Neural cell (in vitro differentiated cells): Measurements from ENCODE around the gene PHYHIPL. TPM values are rescaled to one million over a fixed set of nuclear protein-coding genes. Genes with fewer than 3 reads are reported as not detected.

ENCODE experiments used
- H2AFZ ChIP-seq: fragments of 200-600, 300-800 bp; sonication (generic), shearing (Covaris generic); 2 replicates; pipeline ENCODE4 v1.6.0; 2014; ENCODE audit warnings: low read depth, mild to moderate bottlenecking, antibody characterized with exemption, low read length, moderate library complexity
- H3F3A ChIP-seq: fragments of 200-600 bp; shearing (Covaris generic); 2 replicates; pipeline ENCODE4 v1.6.1; 2016; ENCODE audit warnings: mild to moderate bottlenecking, moderate library complexity, mixed read lengths, antibody characterized with exemption, low read length; ENCODE audit not compliant: insufficient read depth, poor library complexity, severe bottlenecking
- H3K27ac ChIP-seq: fragments of 200-600, 300-800 bp; sonication (generic), shearing (Covaris generic); 2 replicates; pipeline ENCODE4 v1.5.1; 2014; ENCODE audit warnings: mild to moderate bottlenecking, low read length, moderate library complexity
- H3K27me3 ChIP-seq: fragments of 300-800, 200-600 bp; sonication (generic), shearing (Covaris generic); 2 replicates; pipeline ENCODE4 v1.6.0; 2014; ENCODE audit warnings: mild to moderate bottlenecking, low read depth, low read length, moderate library complexity; ENCODE audit not compliant: insufficient read depth
- H3K36me3 ChIP-seq: fragments of 300-800, 200-600 bp; sonication (generic), shearing (Covaris generic); 2 replicates; pipeline ENCODE4 v1.5.1; 2014; ENCODE audit warnings: mild to moderate bottlenecking, antibody characterized with exemption, low read length, moderate library complexity; ENCODE audit not compliant: insufficient read depth
- H3K4me2 ChIP-seq: fragments of 300-800, 200-600 bp; sonication (generic), shearing (Covaris generic); 2 replicates; pipeline ENCODE4 v1.6.0; 2014; ENCODE audit warnings: mild to moderate bottlenecking, low read length
- H3K4me3 ChIP-seq: fragments of 300-800, 200-600 bp; sonication (generic), shearing (Covaris generic); 2 replicates; pipeline ENCODE4 v1.5.1; 2014; ENCODE audit warnings: mild to moderate bottlenecking, low read length, moderate library complexity
- H3K79me2 ChIP-seq: fragments of 200-600 bp; shearing (Covaris generic); replicated peaks from 2 replicates; pipeline ENCODE4 v1.6.0; 2014; ENCODE audit warnings: mild to moderate bottlenecking, low read length, moderate library complexity; ENCODE audit not compliant: insufficient read depth
- H3K9ac ChIP-seq: fragments of 300-800, 200-600 bp; sonication (generic), shearing (Covaris generic); 2 replicates; pipeline ENCODE4 v1.6.1; 2016; ENCODE audit warnings: mild to moderate bottlenecking, low read length, mixed read lengths
- H3K9me2 ChIP-seq: fragments of 200-600 bp; shearing (Covaris generic); 2 replicates; pipeline ENCODE4 v1.6.1; 2016; ENCODE audit warnings: mild to moderate bottlenecking, low read length, mixed read lengths; ENCODE audit not compliant: insufficient read depth
- H3K9me3 ChIP-seq: fragments of 200-600, 300-800 bp; sonication (generic), shearing (Covaris generic); 2 replicates; pipeline ENCODE4 v1.6.1; 2016; ENCODE audit warnings: mild to moderate bottlenecking, mixed run types, low read length, moderate library complexity, mixed read lengths
- H4K20me1 ChIP-seq: fragments of 200-600 bp; shearing (Covaris generic); 2 replicates; pipeline ENCODE4 v1.6.1; 2016; ENCODE audit warnings: mild to moderate bottlenecking, mixed run types; ENCODE audit not compliant: insufficient read depth
- CTCF ChIP-seq: fragments of 450-650 bp; IDR thresholded peaks from 2 replicates; pipeline ENCODE4 v1.5.1; 2014; ENCODE audit warnings: antibody characterized with exemption, mild to moderate bottlenecking, moderate library complexity; ENCODE audit not compliant: poor library complexity, severe bottlenecking
- EP300 ChIP-seq: fragments of 450-650 bp; conservative IDR thresholded peaks from 2 replicates; pipeline ENCODE4 v1.6.1; 2014; ENCODE audit warnings: antibody characterized with exemption, mild to moderate bottlenecking, moderate library complexity; ENCODE audit not compliant: poor library complexity, severe bottlenecking
- EZH2 ChIP-seq: fragments of 200-600, 300-800 bp; shearing (Covaris generic), sonication (generic); IDR thresholded peaks from 2 replicates; pipeline ENCODE4 v1.6.1; 2014; ENCODE audit warnings: antibody characterized with exemption, low read length, borderline replicate concordance, mild to moderate bottlenecking; ENCODE audit not compliant: insufficient read depth, poor library complexity, severe bottlenecking
- MXI1 ChIP-seq: fragments of 450-650 bp; conservative IDR thresholded peaks from 2 replicates; pipeline ENCODE4 v1.6.1; 2014; ENCODE audit warnings: antibody characterized with exemption, mild to moderate bottlenecking; ENCODE audit not compliant: poor library complexity, severe bottlenecking
- POLR2AphosphoS5 ChIP-seq: IDR thresholded peaks from 2 replicates; pipeline ENCODE4 v1.6.1; 2012
- RAD21 ChIP-seq: fragments of 450-650 bp; conservative IDR thresholded peaks from 2 replicates; pipeline ENCODE4 v1.6.1; 2014; ENCODE audit warnings: antibody characterized with exemption, mild to moderate bottlenecking, moderate library complexity
- REST ChIP-seq: IDR thresholded peaks from 2 replicates; pipeline ENCODE4 v1.6.1; 2012; ENCODE audit warnings: borderline replicate concordance
- SMC3 ChIP-seq: fragments of 450-650 bp; conservative IDR thresholded peaks from 2 replicates; pipeline ENCODE4 v1.6.1; 2014; ENCODE audit warnings: antibody characterized with exemption, mild to moderate bottlenecking, moderate library complexity; ENCODE audit not compliant: poor library complexity
- TAF1 ChIP-seq: IDR thresholded peaks from 2 replicates; pipeline ENCODE4 v1.6.1; 2012; ENCODE audit warnings: low read depth
- polyA plus RNA-seq: library from polyadenylated mRNA; depleted of rRNA; stranded (reverse); fragments of >200 nt; gene quantifications from 2 replicates; pipeline ENCODE4 v1.2.3, GENCODE V29; 2014

Gene PHYHIPL
- polyA plus RNA-seq, 1 donor from 2014 or later: 33.9 TPM

GRCh38 chr10:59175538-59176240 is 754 bp upstream of the PHYHIPL start:
- TF ChIP-seq RAD21 (peak; percentile 53), SMC3 (peak; percentile 56), EP300 (no peak), REST (peak; percentile 70), TAF1 (peak; percentile 85), EZH2 (no peak), POLR2AphosphoS5 (peak; percentile 68), MXI1 (peak; percentile 85), CTCF (no peak)
- Histone ChIP-seq H4K20me1 (no peaks in the 10 kb centered on the region), H3K9ac (peak overlapping the region; percentile 90), H3K79me2 (peaks cover 63% of the 10 kb centered on the region), H3F3A (peaks cover 6% of the 10 kb centered on the region), H3K27me3 (no peaks in the 10 kb centered on the region), H3K9me3 (no peaks in the 10 kb centered on the region), H3K27ac (peak overlapping the region; percentile 94), H3K4me3 (peak overlapping the region; percentile 84), H3K9me2 (no peaks in the 10 kb centered on the region), H3K4me2 (peak overlapping the region; percentile 72), H2AFZ (peak overlapping the region; percentile 75), H3K36me3 (no peaks in the 10 kb centered on the region)

GRCh38 chr10:59177031-59177797 is 771 bp downstream of the PHYHIPL start:
- no peaks in the 10 kb centered on the region for H3K9me3 ChIP-seq
- H3K79me2 ChIP-seq: peaks cover 78% of the 10 kb centered on the region
- peaks cover 6% of the 10 kb centered on the region for H4K20me1 ChIP-seq
- H3K36me3 ChIP-seq: no peaks in the 10 kb centered on the region
- peak overlapping the region; percentile 97 for H3K9ac ChIP-seq
- peak overlapping the region; percentile 65 for H2AFZ ChIP-seq
- peak overlapping the region; percentile 69 for H3K4me2 ChIP-seq
- peak; percentile 19 for TF ChIP-seq REST
- no peak for TF ChIP-seq SMC3
- peak; percentile 44 for TF ChIP-seq CTCF
- no peak for TF ChIP-seq EP300
- H3K4me3 ChIP-seq: peak overlapping the region; percentile 84
- no peaks in the 10 kb centered on the region for H3K9me2 ChIP-seq
- H3K27ac ChIP-seq: peak overlapping the region; percentile 96
- peaks cover 3% of the 10 kb centered on the region for H3F3A ChIP-seq
- H3K27me3 ChIP-seq: no peaks in the 10 kb centered on the region
